Right ventricle myocardium inferior (tissue), 1 donor: ENCODE measurements around the gene CCR9. TPM values are rescaled to one million over a fixed set of nuclear protein-coding genes. Genes with fewer than 3 reads are reported as not detected.

Experiments
- ATAC-seq: fragments of 200-7000 bp; cut with Tn5 transposase; one replicate; pipeline ENCODE4 v1.9.1; 2020; ENCODE audit warnings: mild to moderate bottlenecking, moderate library complexity
- DNase-seq: peaks from one replicate; pipeline ENCODE4 v3.0.0; 2021; ENCODE audit errors: missing footprints
- intact Hi-C: fragments of 100-400 bp; cut with DNase I; formaldehyde crosslinking; loops from one replicate; pipeline ENCODE4 v1.11.0; 2022
- total RNA-seq: library from RNA; stranded (reverse); fragmentation: NEBNext Ultra II Directional; extraction: Animal tissue kit (Norgen Biotek cat#: 25700); gene quantifications from one replicate; pipeline ENCODE4 v1.2.1, GENCODE V29; 2021
- donor health status: DM: no; HTN: yes; CAD: no; lungs with severe emphysema.

CCR9 gene
- total RNA-seq, 1 donor from 2014 or later = not detected

GRCh38 chr3:45944830-45945620 lies 58.7 kb downstream of the CCR9 start:
- intact Hi-C loops = loop anchor here (5.0 kb wide), 1 partner anchor 42 kb away; no protein-coding TSS in a partner anchor
- DNase-seq (no peak), ATAC-seq (no peak)

GRCh38 chr3:45946307-45946706 lies 60.0 kb downstream of the CCR9 start:
- DNase-seq (no peak), ATAC-seq (no peak)
- intact Hi-C loops = no loop called here

- intact Hi-C loops = no loop called here
- no peak for ATAC-seq
- no peak for DNase-seq
Measured at GRCh38 chr3:45946875-45947274, 60.5 kb downstream of the CCR9 start.

GRCh38 chr3:45947361-45947760 lies 61.0 kb downstream of the CCR9 start:
- no peak for DNase-seq
- no peak for ATAC-seq
- intact Hi-C loops = no loop called here

- intact Hi-C loops = no loop called here
Measured at GRCh38 chr3:45948311-45948781, 62.0 kb downstream of the CCR9 start.

GRCh38 chr3:45948881-45949280 lies 62.5 kb downstream of the CCR9 start:
- DNase-seq = no peak
- intact Hi-C loops = no loop called here
- no peak for ATAC-seq

More at GRCh38 chr3:45948311-45948781, 62.0 kb downstream of the CCR9 start:
- ATAC-seq (no peak), DNase-seq (no peak)

- DNase-seq (no peak), ATAC-seq (no peak)
- intact Hi-C loops = no loop called here
Measured at GRCh38 chr3:45949432-45949831, 63.1 kb downstream of the CCR9 start.

- intact Hi-C loops = no loop called here
- ATAC-seq (no peak), DNase-seq (no peak)
Measured at GRCh38 chr3:45950131-45950530, 63.8 kb downstream of the CCR9 start.

- intact Hi-C loops = no loop called here
- DNase-seq (no peak), ATAC-seq (no peak)
Measured at GRCh38 chr3:45950686-45951600, 64.6 kb downstream of the CCR9 start.

GRCh38 chr3:45951946-45952345 lies 65.6 kb downstream of the CCR9 start:
- ATAC-seq (peak; percentile 38), DNase-seq (no peak)
- intact Hi-C loops = no loop called here

GRCh38 chr3:45952456-45952855 lies 66.1 kb downstream of the CCR9 start:
- no peak for ATAC-seq
- no peak for DNase-seq
- intact Hi-C loops = no loop called here

Other genes with a start within 250 kb of the CCR9 start
- 26.3 TPM for gene SACM1L, start 197.1 kb upstream of the CCR9 start, total RNA-seq
- not detected for gene SLC6A20, start 90.0 kb upstream of the CCR9 start, total RNA-seq
- 8.9 TPM for gene LZTFL1, start 44.4 kb upstream of the CCR9 start, total RNA-seq
- gene CXCR6, start 56.9 kb downstream of the CCR9 start, total RNA-seq = 0.19 TPM
- 107 TPM for gene FYCO1, start 109.3 kb downstream of the CCR9 start, total RNA-seq
- gene XCR1, start 140.9 kb downstream of the CCR9 start, total RNA-seq = not detected